ENCODE data around the gene PSMF1.
"Not testable (repeated sequence)": the region's sequence is repeated elsewhere in the genome, so short reads cannot be mapped to it uniquely, and the experiment has no call there.

PSMF1 gene

GRCh38 chr20:1122388-1123315 lies 4.2 kb downstream of the PSMF1 start:
- no peak for DNase-seq (ENCODE audit: low spot score)

DNA sequence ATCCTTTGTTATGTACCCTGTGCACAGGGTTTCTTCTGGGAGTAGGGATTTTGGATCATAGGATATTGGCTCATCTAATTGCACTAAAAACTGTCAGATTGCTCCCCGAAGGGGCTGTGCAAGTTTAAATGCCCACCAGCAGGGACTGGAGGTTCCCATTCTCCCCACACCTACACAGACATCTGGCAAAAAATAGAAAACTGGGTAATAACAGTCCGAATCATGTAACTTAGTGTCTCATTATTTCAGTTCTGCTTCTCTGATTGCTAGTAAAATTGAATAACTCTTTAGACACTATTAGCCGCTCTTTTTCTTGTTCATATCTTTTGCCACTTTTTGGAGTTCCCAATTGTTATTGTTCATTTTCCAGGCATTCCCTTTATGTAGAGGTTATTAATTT lies 5.3 kb downstream of the PSMF1 start:
- DNase-seq (ENCODE audit: low spot score), result no peak

DNA sequence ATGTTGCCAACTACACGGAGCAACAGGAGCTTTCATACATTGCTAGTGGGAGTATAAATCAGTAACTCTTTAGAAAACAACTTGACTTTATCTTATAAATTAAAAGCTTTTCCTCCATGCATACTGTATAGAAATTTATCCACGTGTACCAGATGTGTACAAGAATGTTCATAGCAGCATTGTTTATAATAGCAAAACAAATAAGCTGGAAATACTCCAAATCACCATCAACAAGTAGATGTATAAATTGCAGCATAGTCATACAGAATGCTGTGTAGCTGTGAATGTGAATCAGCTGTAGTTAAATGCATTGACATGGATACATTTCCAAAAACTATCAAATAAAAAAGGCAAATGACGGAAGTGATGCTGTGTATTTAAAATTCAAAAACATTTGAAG lies 6.0 kb downstream of the PSMF1 start:
- no peak for DNase-seq (ENCODE audit: low spot score)

DNA sequence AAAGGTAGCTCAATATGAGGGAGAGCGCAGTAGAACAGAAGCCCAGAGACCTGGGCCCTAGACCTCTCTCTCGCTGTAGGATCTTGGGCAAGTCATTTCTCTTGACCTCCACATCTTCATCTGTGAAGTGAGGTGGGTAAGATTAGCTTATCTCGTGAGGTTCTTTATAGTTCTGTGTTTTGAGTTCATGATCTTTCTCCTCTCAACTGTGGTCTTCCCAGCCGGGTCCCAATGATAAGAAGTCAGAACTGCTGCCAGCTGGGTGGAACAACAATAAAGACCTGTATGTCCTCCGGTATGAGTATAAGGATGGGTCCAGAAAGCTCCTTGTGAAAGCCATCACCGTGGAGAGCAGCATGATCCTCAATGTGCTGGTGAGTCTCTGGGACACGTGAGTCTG lies 6.9 kb downstream of the PSMF1 start:
- DNase-seq (ENCODE audit: low spot score), result no peak

- no peak for DNase-seq (ENCODE audit: low spot score)
Observed at GRCh38 chr20:1127840-1128239, 9.4 kb downstream of the PSMF1 start.

DNA sequence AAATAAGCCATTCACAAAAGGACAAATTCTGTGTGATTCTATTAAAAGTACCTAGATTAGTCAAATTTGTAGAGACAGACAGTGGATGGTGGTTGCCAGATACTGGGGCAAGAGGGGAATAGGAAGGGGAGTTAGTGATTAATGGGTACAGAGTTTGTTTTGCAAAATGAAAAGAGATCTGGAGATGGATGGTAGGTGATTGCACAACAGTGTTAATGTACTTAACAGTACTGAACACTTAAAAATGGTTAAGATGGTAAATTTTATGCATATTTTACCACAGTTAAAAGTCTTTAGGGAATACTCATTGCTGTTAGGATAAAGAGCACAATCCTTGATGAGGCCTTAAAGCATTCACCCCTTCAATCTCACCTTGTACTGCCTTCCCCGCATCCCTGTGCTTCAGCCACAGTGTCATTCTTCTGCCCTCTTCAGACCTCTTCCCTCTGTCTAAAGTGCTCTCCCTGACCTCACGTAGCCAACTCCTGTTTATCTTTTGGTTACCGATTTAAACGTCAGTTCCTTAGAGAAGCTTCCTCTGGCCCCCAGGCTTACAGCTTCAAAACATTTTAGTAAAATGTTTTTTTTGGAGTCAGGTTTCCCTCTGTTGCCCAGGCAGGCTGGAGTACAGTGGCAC lies 11.8 kb downstream of the PSMF1 start:
- no peak for DNase-seq (ENCODE audit: low spot score)

DNA sequence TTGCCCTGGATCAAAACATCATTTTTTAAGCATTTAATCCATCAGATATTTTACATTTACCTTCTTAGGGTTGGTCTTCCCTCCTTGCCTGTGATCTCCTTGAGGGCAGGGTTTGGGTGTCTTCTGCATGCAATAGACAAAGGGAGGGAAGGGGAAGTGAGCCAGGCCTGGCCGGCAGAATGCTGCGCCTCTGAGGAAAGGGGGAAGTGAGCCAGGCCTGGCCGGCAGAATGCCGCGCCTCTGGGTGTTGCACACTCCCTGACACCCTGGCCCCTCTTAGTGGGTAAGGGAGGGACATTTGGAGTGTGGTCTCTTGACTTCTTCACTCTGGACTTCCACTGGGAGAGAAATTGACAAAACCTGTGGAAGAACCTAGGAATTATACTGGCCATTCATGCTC lies 12.4 kb downstream of the PSMF1 start:
- DNase-seq (ENCODE audit: low spot score), result no peak

- no peak for DNase-seq (ENCODE audit: low spot score)
Observed at GRCh38 chr20:1131354-1131753, 13.0 kb downstream of the PSMF1 start.

DNA sequence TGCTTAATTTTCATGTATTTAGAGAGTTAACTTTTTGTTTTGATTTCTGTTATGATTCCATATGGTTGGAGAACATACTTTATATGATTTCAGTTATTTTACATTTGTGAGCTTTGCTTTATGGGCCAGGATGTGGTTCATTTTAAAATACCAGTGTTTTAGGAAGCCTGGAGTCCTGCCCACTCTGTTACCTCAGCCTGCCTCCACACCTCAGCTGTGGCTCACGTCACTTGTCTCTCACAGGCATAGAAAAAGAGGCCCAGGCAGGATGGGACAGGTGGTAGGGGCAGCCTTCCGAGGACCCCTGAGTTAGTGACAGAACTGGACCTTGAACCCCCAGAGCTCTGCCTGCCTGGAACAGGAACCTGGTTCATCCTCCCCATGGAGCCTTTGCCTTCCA lies 16.0 kb downstream of the PSMF1 start:
- no peak for DNase-seq (ENCODE audit: low spot score)

GRCh38 chr20:1134836-1135235 lies 16.4 kb downstream of the PSMF1 start:
- DNase-seq (ENCODE audit: low spot score), result no peak

DNA sequence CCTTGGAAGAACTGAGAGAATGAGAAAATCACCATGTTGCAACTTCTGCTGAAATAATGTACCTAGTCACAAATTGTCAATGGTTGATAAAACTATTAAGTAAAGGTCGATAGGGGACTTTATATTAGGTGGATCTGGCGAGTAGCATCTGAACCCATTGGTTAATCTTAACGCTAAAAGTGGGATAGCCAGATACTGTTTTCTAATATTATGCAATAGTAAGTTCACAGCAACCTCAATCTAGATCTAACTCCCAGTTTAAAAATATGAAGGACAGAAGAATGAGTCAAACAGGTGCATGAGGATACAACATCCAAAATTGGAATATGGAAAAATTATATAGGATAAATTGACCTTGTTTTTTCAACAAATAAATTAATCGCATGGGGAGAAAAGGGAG lies 18.8 kb downstream of the PSMF1 start:
- DNase-seq (ENCODE audit: low spot score), result no peak

- no peak for DNase-seq (ENCODE audit: low spot score)
Observed at GRCh38 chr20:1144401-1145172, 26.2 kb downstream of the PSMF1 start.

DNA sequence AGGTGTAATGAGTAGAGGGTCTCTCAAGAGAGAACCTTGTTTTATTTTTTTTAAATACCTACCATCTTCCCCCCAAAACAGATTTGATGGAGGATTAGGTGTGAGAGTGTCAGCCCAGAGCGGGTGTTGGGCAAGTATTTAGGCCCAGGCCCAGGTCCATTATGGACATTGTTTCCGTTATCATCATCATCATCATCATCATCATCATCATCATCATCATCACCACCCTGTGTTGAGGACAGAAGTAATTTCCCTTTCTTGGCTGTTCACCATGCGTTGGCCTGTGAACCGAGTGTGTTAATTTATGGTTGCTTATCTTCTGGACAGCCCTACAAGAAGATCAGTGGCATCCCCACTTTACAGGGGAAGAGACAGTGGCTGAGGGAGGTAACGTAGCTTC lies 28.6 kb downstream of the PSMF1 start:
- no peak for DNase-seq (ENCODE audit: low spot score)

GRCh38 chr20:1149812-1150211 lies 31.4 kb downstream of the PSMF1 start:
- not testable (repeated sequence) for DNase-seq (ENCODE audit: low spot score)

DNA sequence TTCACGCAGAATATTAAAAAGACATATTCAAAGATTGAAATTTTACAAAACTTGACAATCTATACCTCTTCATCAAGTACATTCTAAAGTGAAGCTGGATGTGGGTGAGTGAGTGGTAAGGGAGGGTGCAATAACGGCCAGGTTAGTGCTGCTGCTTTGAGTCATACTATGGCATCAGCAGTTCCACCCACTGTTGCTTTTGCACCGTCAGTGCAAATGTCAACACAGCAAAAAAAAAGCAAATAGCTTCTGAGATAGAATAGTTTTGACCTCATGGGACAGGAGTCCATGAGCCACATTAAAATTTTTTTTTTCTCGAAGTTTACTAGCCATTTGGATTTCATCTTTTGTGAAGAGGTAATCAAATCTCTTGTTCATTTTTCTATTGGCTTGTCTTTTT lies 31.8 kb downstream of the PSMF1 start:
- DNase-seq (ENCODE audit: low spot score), result no peak

- DNase-seq (ENCODE audit: low spot score), result no peak
Observed at GRCh38 chr20:1150968-1151367, 32.6 kb downstream of the PSMF1 start.

DNA sequence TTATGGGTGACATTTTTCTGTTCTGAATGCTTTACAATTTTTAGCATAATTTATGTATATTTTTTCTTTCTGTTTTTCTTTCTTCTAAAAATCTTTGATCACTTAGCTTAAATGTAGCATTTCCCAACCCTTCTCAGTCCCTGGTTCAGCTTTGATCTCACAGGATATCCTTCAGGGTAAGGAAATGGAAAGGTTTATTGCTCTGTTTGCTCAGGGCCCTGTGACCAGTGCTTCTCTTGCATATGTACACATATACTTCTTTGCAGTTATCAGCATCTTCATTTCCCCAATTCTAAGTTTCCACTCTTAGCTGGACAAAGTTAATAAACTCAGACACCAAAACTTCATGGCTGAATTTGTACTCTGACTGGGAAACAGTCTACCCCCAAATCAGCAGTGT lies 35.8 kb downstream of the PSMF1 start:
- no peak for DNase-seq (ENCODE audit: low spot score)

- DNase-seq (ENCODE audit: low spot score), result no peak
Observed at GRCh38 chr20:1154691-1155090, 36.3 kb downstream of the PSMF1 start.

GRCh38 chr20:1155342-1155741 lies 36.9 kb downstream of the PSMF1 start:
- DNase-seq (ENCODE audit: low spot score), result no peak

- DNase-seq (ENCODE audit: low spot score), result no peak
Observed at GRCh38 chr20:1160496-1160895, 42.1 kb downstream of the PSMF1 start.

GRCh38 chr20:1160991-1161390 lies 42.6 kb downstream of the PSMF1 start:
- DNase-seq (ENCODE audit: low spot score), result no peak

- DNase-seq (ENCODE audit: low spot score), result no peak
Observed at GRCh38 chr20:1163105-1163504, 44.7 kb downstream of the PSMF1 start.

DNA sequence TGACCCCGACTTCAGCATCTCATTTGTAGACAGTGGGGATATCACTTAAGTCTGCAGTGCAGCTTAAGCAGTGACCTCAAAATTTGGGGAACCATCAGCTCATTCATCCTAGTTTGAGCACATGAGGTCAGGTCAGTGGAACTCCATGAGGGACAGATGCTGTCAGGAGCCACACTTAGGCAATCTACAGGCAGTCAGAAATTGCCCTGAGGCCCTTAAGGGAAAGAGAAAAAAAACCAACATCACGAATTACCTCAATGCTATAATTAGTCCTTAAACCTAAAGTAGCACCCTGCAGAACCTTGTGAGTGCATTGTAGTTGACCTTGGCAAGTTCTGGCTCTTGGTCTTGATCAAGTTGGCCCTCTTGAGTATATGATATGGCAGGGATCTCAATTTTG lies 45.3 kb downstream of the PSMF1 start:
- DNase-seq (ENCODE audit: low spot score), result no peak

All from ecto neural progenitor cell (in vitro differentiated cells).